Measurements from ENCODE around the gene MKKS. TPM values are rescaled to one million over a fixed set of nuclear protein-coding genes. Genes with fewer than 3 reads are reported as not detected.

Gene MKKS
- total RNA-seq, 2 donors from 2014 or later: 26.4 to 26.8 TPM

DNA sequence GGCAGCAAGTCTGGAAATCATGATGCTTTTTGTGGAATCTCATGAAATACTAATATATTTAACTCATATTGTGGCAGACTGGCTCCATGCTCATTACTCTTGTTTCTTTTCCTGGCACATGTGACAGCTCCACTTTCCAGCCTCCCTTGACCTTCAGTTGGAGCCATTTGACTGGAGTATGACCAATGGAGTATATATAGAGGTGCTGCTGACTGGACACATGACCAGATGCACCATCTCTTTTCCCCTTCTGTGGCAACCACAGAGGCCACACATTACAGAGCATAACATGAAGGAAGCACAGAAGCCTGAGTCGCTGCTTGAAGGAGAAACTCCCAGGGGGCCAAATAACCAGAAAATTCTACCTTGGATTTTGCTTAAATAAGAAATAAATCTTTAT is 77.4 kb downstream of the MKKS start:
- intact Hi-C loops (cut with DNase I): no loop called here
- DNase-seq: no peak
- ATAC-seq: peak; percentile 64 to 72

DNA sequence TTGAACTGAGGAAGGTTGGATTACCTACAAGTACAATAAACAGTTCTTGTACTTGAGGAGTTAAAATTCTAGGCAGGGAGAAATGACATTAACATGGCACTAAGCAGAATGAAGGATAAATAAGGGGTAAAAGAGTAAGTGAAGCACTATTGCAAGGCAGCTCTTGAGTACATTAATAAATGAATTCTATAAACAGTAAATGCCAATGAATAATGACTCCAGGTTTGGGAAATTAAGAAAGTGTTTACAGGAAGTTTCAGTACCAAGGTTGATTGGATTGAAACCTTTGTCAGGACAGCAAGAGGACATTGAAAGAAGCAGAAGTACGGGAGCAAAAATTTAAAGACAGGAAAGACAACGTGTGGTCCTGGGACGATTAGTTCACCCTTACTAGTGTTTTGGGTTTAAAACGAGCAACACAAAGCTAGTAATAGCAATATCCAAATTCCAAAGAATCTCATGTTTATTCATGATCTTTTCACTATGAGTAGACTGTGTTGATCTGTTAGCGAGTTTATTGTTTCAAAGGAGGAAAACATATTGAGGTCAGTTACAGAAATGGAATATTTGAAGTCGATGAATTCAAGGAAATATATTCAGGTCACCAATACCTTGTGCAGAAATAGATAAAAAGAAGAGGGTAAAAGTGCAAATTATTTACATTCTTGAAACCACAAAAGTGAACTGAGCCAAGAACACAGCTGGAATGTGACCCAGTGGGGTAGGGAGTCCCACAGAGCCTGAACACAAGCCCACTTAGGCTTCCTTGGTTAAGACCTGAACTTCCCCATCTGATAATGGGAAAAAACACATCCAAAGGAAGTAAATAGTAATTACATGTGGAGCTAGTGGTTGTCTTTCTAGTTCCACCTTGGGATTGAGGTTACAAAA is 80.8 kb downstream of the MKKS start:
- intact Hi-C loops (cut with DNase I): no loop called here
- ATAC-seq (no peak), DNase-seq (no peak)

Other genes starting within 250 kb of the MKKS start
- 1 to 10 TPM in 1 of 2 donors, under 1 TPM in 1; 0.97 to 2.8 TPM for gene SNAP25, start 215.4 kb downstream of the MKKS start, total RNA-seq
- gene SLX4IP, start 1.1 kb upstream of the MKKS start, total RNA-seq: 1 to 10 TPM; 1.7 to 3.1 TPM
- 10 to 100 TPM; 32.4 to 42.3 TPM for gene JAG1, start 239.8 kb upstream of the MKKS start, total RNA-seq